ENCODE measurements around the gene TMEM132A. TPM values are rescaled to one million over a fixed set of nuclear protein-coding genes. Genes with fewer than 3 reads are reported as not detected.

TMEM132A gene
- total RNA-seq, 2 experiments from 2014 or later, result 1.2 to 2.3 TPM

DNA sequence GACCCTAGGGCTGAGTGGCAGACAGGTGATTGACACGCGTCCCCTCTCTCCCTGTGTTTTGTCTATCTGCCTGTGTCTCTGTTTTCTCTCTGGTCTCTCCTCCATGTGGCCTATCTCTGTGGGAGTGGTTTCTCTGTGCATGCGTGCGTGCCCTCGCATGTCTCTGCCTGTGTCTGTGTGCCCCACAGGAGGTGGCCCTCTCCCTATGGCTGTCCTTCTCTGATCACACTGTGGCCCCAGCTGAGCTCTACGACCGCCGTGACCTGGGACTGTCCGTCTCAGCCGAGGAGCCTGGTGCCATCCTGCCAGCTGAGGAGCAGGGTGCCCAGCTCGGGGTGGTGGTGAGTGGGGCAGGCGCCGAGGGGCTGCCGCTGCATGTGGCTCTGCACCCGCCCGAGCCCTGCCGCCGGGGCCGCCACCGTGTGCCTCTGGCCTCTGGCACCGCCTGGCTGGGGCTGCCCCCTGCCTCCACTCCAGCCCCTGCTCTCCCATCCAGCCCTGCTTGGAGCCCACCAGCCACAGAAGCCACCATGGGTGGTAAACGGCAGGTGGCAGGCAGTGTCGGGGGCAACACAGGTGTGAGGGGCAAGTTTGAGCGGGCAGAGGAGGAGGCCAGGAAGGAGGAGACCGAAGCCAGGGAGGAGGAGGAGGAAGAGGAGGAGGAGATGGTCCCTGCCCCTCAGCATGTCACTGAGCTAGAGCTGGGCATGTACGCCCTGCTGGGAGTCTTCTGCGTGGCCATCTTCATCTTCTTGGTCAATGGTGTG is 11.6 kb downstream of the TMEM132A start:
- no peak overlapping the region for H3K4me3 Mint-ChIP-seq
- CTCF ChIA-PET, result no interaction called here
- H3K4me1 Mint-ChIP-seq (ENCODE audit: low read depth), result peaks cover 5% of the 10 kb centered on the region
- no peaks in the 10 kb centered on the region for H3K9me3 Mint-ChIP-seq
- no peaks in the 10 kb centered on the region for H3K36me3 Mint-ChIP-seq (ENCODE audit: low read depth)
- no peaks in the 10 kb centered on the region for H3K27me3 Mint-ChIP-seq (ENCODE audit: low read depth)
- no peak overlapping the region for H3K27ac Mint-ChIP-seq
- no peak for DNase-seq
- intact Hi-C loops (cut with micrococcal nuclease), result no loop called here

GRCh38 chr11:60936467-60937143 is 12.3 kb downstream of the TMEM132A start:
- no peak for DNase-seq
- Mint-ChIP-seq H3K27me3 (ENCODE audit: low read depth) (no peaks in the 10 kb centered on the region), H3K4me1 (ENCODE audit: low read depth) (peaks cover 5% of the 10 kb centered on the region), H3K36me3 (ENCODE audit: low read depth) (no peaks in the 10 kb centered on the region), H3K4me3 (no peak overlapping the region), H3K9me3 (no peaks in the 10 kb centered on the region), H3K27ac (no peak overlapping the region)
- CTCF ChIA-PET, result no interaction called here
- intact Hi-C loops (cut with micrococcal nuclease), result no loop called here

DNA sequence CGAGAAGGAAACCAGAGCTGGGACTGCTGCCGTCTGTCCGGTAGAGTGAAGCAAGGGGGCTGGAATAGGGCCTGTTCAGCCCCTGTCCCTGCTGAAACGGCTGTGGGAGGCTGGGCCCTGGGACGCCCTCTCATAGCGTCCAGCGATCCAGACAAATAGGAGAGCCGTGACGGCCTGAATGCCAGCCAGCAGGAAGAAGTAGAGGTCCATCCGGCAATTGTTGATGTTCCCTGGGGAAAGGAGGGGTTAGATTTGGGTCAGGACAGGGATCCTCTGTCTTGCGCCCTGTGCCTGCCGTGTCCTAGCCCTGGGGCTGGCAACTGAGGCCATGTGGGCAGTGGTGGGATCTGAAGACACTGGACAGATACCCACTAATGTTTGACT is 12.9 kb downstream of the TMEM132A start:
- Mint-ChIP-seq H3K36me3 (ENCODE audit: low read depth) (no peaks in the 10 kb centered on the region), H3K4me1 (ENCODE audit: low read depth) (peaks cover 5% of the 10 kb centered on the region), H3K27ac (no peak overlapping the region), H3K27me3 (ENCODE audit: low read depth) (no peaks in the 10 kb centered on the region), H3K9me3 (no peaks in the 10 kb centered on the region), H3K4me3 (no peak overlapping the region)
- no peak for DNase-seq
- CTCF ChIA-PET, result no interaction called here
- intact Hi-C loops (cut with micrococcal nuclease), result no loop called here

GRCh38 chr11:60937811-60938210 is 13.6 kb downstream of the TMEM132A start:
- no peak overlapping the region for H3K27ac Mint-ChIP-seq
- CTCF ChIA-PET, result no interaction called here
- intact Hi-C loops (cut with micrococcal nuclease), result no loop called here
- H3K27me3 Mint-ChIP-seq (ENCODE audit: low read depth), result no peaks in the 10 kb centered on the region
- DNase-seq, result no peak
- H3K9me3 Mint-ChIP-seq, result no peaks in the 10 kb centered on the region
- H3K4me3 Mint-ChIP-seq, result no peak overlapping the region
- H3K4me1 Mint-ChIP-seq (ENCODE audit: low read depth), result peaks cover 5% of the 10 kb centered on the region
- H3K36me3 Mint-ChIP-seq (ENCODE audit: low read depth), result no peaks in the 10 kb centered on the region

DNA sequence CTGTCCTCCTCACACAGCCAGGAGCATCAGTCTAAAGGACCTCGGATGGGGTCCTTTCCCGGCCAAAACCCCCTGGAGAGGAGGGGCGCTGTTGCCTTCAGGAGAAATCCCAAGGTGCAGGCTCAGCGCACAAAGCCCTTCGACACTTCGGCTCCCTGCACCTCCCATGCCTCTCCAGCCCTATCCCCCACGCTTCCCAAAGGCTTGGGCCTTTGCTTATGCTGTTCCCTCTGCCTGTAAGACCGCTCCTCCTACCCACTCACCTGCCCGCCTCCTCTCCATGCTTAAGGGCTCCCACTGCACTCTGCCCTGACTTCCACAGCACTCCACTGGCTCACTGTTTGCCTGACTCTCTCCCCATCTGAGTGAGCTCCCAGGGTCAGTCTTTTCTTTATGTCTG is 14.2 kb downstream of the TMEM132A start:
- CTCF ChIA-PET, result no interaction called here
- no peak overlapping the region for H3K27ac Mint-ChIP-seq
- H3K4me3 Mint-ChIP-seq, result no peak overlapping the region
- no peaks in the 10 kb centered on the region for H3K9me3 Mint-ChIP-seq
- intact Hi-C loops (cut with micrococcal nuclease), result no loop called here
- peaks cover 5% of the 10 kb centered on the region for H3K4me1 Mint-ChIP-seq (ENCODE audit: low read depth)
- no peaks in the 10 kb centered on the region for H3K36me3 Mint-ChIP-seq (ENCODE audit: low read depth)
- DNase-seq, result no peak
- H3K27me3 Mint-ChIP-seq (ENCODE audit: low read depth), result no peaks in the 10 kb centered on the region

DNA sequence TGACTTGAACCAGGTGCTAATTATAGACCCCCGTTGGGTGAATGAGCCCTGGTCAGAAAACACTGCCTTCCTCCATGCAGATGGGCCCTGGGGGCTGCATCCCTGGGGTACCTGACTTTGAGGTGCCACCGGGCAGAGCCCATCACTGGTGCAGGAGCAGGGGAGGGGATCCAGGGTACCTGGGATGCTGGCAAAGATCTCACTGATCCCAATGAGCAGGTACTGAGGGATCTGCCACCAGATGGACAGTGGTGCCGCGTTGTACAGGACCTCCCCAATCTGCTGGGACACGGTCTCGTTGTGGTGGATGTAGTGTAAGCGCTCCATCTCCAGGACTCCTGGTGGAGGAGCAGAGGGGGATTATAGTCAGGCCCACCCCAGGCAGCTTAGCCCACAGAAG is 15.0 kb downstream of the TMEM132A start:
- no peak overlapping the region for H3K27ac Mint-ChIP-seq
- intact Hi-C loops (cut with micrococcal nuclease), result no loop called here

GRCh38 chr11:60939855-60940254 is 15.6 kb downstream of the TMEM132A start:
- Mint-ChIP-seq H3K36me3 (ENCODE audit: low read depth) (no peaks in the 10 kb centered on the region), H3K27ac (no peak overlapping the region), H3K9me3 (no peaks in the 10 kb centered on the region), H3K4me3 (no peak overlapping the region), H3K27me3 (ENCODE audit: low read depth) (no peaks in the 10 kb centered on the region), H3K4me1 (ENCODE audit: low read depth) (peaks cover 5% of the 10 kb centered on the region)
- intact Hi-C loops (cut with micrococcal nuclease), result no loop called here
- CTCF ChIA-PET, result interaction anchor here (0.6 to 3.8 kb wide), 6 partner anchors 16 to 355 kb away, joined by 3 to 18 read pairs (median 4); partner anchors contain the start of genes TMEM132A and VWCE
- DNase-seq, result no peak

More for the DNA sequence above, 15.0 kb downstream of the TMEM132A start:
- no peak overlapping the region for H3K4me3 Mint-ChIP-seq
- no peaks in the 10 kb centered on the region for H3K9me3 Mint-ChIP-seq
- H3K4me1 Mint-ChIP-seq (ENCODE audit: low read depth), result peaks cover 5% of the 10 kb centered on the region
- CTCF ChIA-PET, result interaction anchor here (0.6 to 3.8 kb wide), 3 partner anchors 24 to 355 kb away, joined by 3 to 18 read pairs (median 4); partner anchors contain the start of gene VWCE
- H3K27me3 Mint-ChIP-seq (ENCODE audit: low read depth), result no peaks in the 10 kb centered on the region
- no peak for DNase-seq
- no peaks in the 10 kb centered on the region for H3K36me3 Mint-ChIP-seq (ENCODE audit: low read depth)

DNA sequence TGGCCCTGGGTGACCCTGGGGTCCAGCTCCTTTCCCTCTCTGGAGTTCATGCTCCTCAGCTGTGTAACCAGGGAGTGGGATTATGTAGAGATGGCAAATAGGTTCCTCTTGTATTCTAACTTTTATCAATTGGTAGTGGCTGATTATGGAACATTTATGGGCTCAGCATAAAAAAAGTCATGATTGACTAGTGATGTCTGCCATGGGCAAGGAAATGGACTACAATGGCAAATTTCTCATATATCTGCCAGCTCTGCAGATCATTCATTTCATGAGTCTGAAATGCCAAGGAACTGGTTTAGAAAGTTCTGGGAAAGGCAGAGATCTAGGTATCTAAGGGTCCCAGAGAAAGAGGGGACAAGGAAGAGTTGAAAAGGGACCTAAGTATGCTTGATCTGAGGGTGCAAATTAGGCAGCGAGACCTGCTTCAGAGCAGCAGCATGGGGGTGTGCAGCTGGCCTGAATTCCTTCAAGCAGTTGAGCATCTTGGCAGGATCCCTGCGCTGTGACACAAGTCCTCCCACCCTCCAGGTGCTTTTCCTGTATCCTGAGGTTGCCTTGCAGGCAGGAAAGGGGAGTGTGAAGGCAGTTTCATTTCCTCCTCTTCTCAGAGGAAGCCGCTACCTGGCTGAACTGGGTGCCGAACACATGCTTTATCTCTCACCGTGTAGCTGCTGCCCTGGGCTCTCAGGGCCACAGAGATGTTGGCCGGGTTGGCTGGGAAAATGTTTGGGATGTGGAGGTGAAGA is 17.3 kb downstream of the TMEM132A start:
- CTCF ChIA-PET, result interaction anchor here (0.5 to 3.8 kb wide), 2 partner anchors 26 to 80 kb away, joined by 4 to 18 read pairs; no protein-coding TSS in a partner anchor
- no peaks in the 10 kb centered on the region for H3K27me3 Mint-ChIP-seq (ENCODE audit: low read depth)
- no peak for DNase-seq
- H3K36me3 Mint-ChIP-seq (ENCODE audit: low read depth), result peaks cover 3% of the 10 kb centered on the region
- H3K27ac Mint-ChIP-seq, result no peak overlapping the region
- intact Hi-C loops (cut with micrococcal nuclease), result no loop called here
- H3K9me3 Mint-ChIP-seq, result no peaks in the 10 kb centered on the region
- peaks cover 5% of the 10 kb centered on the region for H3K4me1 Mint-ChIP-seq (ENCODE audit: low read depth)
- no peak overlapping the region for H3K4me3 Mint-ChIP-seq

GRCh38 chr11:60942219-60942618 is 18.0 kb downstream of the TMEM132A start:
- H3K4me3 Mint-ChIP-seq, result no peak overlapping the region
- no peak overlapping the region for H3K27ac Mint-ChIP-seq
- no peaks in the 10 kb centered on the region for H3K27me3 Mint-ChIP-seq (ENCODE audit: low read depth)
- no peaks in the 10 kb centered on the region for H3K9me3 Mint-ChIP-seq
- H3K36me3 Mint-ChIP-seq (ENCODE audit: low read depth), result peaks cover 3% of the 10 kb centered on the region
- peaks cover 5% of the 10 kb centered on the region for H3K4me1 Mint-ChIP-seq (ENCODE audit: low read depth)
- DNase-seq, result no peak
- CTCF ChIA-PET, result interaction anchor here (3.8 kb wide), 1 partner anchor 27 kb away, joined by 18 read pairs; no protein-coding TSS in a partner anchor
- intact Hi-C loops (cut with micrococcal nuclease), result no loop called here

DNA sequence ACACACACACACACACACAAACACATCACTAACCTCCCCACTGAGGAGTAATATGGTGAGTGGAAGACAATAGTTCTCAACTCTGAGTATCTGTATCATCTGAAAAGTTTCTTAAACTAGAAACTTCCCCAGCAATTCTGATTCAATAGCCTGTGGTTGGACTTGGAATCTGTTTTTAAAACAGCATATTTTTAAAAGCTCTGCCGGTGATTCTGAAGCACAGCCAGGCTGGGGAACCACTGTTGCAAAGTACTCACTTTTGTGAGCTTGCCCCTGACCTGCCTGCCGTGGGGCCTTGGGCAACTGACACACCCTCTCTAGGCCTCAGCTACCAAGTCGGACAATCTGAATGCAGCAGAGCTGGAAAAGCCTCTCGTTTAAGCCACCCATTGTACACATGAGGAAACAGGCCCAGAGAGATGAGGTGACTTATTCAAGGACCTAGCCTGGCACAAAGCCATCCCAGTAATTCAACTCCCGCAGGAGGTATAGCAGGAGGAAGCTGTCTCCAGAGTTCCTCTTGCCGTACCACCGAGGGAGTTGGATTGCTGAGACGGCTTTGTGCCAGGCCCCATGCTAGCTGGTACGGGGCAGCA is 18.8 kb downstream of the TMEM132A start:
- DNase-seq, result no peak
- CTCF ChIA-PET, result interaction anchor here (0.7 kb wide), 1 partner anchor 1722 kb away, joined by 4 read pairs; the partner anchor contains the start of gene C11orf98
- peaks cover 3% of the 10 kb centered on the region for H3K36me3 Mint-ChIP-seq (ENCODE audit: low read depth)
- intact Hi-C loops (cut with micrococcal nuclease), result no loop called here
- H3K27ac Mint-ChIP-seq, result no peak overlapping the region
- no peaks in the 10 kb centered on the region for H3K27me3 Mint-ChIP-seq (ENCODE audit: low read depth)
- H3K4me1 Mint-ChIP-seq (ENCODE audit: low read depth), result peaks cover 5% of the 10 kb centered on the region
- H3K9me3 Mint-ChIP-seq, result no peaks in the 10 kb centered on the region
- no peak overlapping the region for H3K4me3 Mint-ChIP-seq

DNA sequence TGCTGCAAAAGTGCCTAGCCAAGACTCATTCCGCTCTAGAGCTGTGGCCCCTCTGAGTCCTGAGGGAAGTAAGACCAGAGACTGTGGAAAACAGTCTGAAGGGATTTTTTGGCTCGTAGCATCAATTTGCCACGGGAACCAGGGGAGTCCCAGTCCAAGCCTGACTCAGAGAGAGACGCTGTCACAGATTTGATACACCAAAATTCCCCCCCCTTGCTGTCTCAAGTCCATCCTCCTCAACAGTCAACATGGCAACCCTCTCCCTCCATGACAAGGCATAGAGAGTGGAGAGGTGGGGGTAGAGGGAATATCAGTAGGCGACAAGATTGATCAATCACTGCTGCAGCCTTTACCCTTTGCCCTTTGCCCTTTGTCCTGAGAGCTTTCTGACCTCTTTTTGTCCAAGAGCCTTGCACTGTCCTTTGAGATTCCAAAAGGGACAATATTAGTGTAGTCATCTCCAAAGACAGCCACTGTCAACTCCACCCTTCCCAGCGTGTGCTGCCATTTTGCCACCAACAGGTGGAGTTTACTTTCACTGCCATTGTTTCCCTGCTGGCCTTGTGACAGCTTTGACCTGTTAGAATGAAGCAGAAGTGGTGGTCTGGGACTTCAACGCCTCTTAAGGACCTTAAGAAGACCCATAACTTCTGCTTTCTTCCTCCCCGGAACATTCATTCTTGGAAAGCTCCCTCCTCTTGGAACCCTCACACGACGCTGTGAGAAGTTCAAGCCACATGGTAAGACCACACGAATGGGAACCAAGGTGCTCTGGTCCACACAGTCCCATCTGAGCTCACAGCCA is 20.4 kb downstream of the TMEM132A start:
- intact Hi-C loops (cut with micrococcal nuclease), result no loop called here
- CTCF ChIA-PET, result interaction anchor here (0.7 to 1.2 kb wide), 2 partner anchors 22 to 184 kb away, joined by 3 to 4 read pairs; no protein-coding TSS in a partner anchor

More for the DNA sequence above, 20.4 kb downstream of the TMEM132A start:
- no peak for DNase-seq
- Mint-ChIP-seq H3K4me3 (no peak overlapping the region), H3K36me3 (ENCODE audit: low read depth) (peaks cover 3% of the 10 kb centered on the region), H3K27me3 (ENCODE audit: low read depth) (no peaks in the 10 kb centered on the region), H3K9me3 (no peaks in the 10 kb centered on the region), H3K4me1 (ENCODE audit: low read depth) (peaks cover 5% of the 10 kb centered on the region), H3K27ac (no peak overlapping the region)

Measured in activated naive CD4-positive, alpha-beta T cell treated with anti-CD3 and anti-CD28 coated beads for 36 hours (primary cell).